HFFc6 (cell line): ENCODE measurements around the gene SPX. TPM values are rescaled to one million over a fixed set of nuclear protein-coding genes. Genes with fewer than 3 reads are reported as not detected.

ENCODE experiments used
- DNase-seq: peaks from one replicate; pipeline ENCODE4 v3.0.0-alpha.2; 2018
- H3K27ac Mint-ChIP-seq: 2 replicates; pipeline ENCODE4 v1.8.0; 2020; ENCODE audit warnings: mild to moderate bottlenecking, mixed read lengths
- H3K27me3 Mint-ChIP-seq: 2 replicates; pipeline ENCODE4 v1.8.0; 2021; ENCODE audit warnings: mild to moderate bottlenecking, moderate library complexity, mixed read lengths; ENCODE audit not compliant: insufficient read depth
- H3K36me3 Mint-ChIP-seq: 2 replicates; pipeline ENCODE4 v1.8.0; 2021; ENCODE audit warnings: low read depth, mixed read lengths
- H3K4me1 Mint-ChIP-seq: 2 replicates; pipeline ENCODE4 v1.8.0; 2020; ENCODE audit warnings: low read depth, mixed read lengths
- H3K4me3 Mint-ChIP-seq: 2 replicates; pipeline ENCODE4 v1.8.0; 2020; ENCODE audit warnings: mild to moderate bottlenecking, moderate library complexity, mixed read lengths
- H3K9me3 Mint-ChIP-seq: 2 replicates; pipeline ENCODE4 v1.8.0; 2020; ENCODE audit warnings: mild to moderate bottlenecking, mixed read lengths
- CTCF ChIP-seq: fragments of 200-600 bp; sonication (generic); IDR thresholded peaks from 2 replicates; pipeline ENCODE4 v1.5.0; 2021; ENCODE audit warnings: antibody characterized with exemption, mild to moderate bottlenecking
- total RNA-seq, 6 experiments: library from RNA; stranded (reverse); fragmentation: NEBNext Ultra II Directional; extraction: Animal tissue kit (Norgen Biotek cat#: 25700); gene quantifications; 2 replicates in 1 of 6; 3 replicates in 5 of 6; pipeline ENCODE4 v1.2.3, GENCODE V29; 2021

The SPX gene
- total RNA-seq, 6 experiments from 2014 or later: not detected

DNA sequence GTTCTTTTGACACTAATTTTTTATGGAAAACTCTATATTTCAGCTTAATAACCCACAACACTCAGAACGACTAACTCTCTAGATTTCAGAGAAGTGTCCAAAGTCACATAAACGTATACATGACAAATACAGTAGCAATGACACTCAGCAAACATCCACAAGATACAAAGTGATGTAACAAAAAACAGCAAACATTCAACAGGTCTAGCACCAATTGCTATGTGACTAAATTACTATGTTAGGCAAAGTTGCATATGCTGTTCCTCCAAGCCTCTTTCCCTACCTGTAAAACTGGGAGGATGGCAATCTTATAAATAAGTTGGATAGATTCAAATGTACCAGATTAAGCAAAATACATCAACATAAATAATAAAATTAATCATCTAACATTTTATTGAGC, 26.3 kb upstream of the SPX start:
- H3K27me3 Mint-ChIP-seq: no peaks in the 10 kb centered on the region
- H3K27ac Mint-ChIP-seq: no peak overlapping the region
- peaks cover 22% of the 10 kb centered on the region for H3K4me1 Mint-ChIP-seq
- H3K36me3 Mint-ChIP-seq: peaks cover 38% of the 10 kb centered on the region
- H3K4me3 Mint-ChIP-seq: no peak overlapping the region
- TF ChIP-seq CTCF: no peak
- DNase-seq: no peak
- no peaks in the 10 kb centered on the region for H3K9me3 Mint-ChIP-seq

DNA sequence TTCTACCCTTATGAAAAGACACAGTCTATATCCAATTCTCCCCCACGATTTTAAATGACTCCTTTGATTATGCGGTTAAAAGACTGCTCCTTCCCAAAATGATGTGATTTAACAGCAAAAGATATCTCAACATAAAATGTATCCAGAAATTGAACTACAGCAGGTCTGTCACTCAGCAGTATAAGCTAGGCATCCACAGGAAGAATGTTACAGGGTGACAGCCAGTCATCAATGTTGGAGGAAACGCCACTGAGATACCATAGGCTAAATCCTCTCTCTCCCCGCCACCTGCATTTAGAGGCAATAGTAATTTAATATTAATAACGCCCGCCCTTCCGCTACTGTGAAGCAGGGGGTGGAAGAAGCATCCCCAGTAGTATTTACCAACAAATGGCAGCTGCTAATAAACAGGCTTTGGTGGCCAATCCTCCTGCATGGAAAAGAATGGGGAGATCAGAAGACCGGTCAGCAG, 25.3 kb upstream of the SPX start:
- Mint-ChIP-seq H3K27me3 (no peaks in the 10 kb centered on the region), H3K27ac (no peak overlapping the region), H3K4me3 (no peak overlapping the region)

DNA sequence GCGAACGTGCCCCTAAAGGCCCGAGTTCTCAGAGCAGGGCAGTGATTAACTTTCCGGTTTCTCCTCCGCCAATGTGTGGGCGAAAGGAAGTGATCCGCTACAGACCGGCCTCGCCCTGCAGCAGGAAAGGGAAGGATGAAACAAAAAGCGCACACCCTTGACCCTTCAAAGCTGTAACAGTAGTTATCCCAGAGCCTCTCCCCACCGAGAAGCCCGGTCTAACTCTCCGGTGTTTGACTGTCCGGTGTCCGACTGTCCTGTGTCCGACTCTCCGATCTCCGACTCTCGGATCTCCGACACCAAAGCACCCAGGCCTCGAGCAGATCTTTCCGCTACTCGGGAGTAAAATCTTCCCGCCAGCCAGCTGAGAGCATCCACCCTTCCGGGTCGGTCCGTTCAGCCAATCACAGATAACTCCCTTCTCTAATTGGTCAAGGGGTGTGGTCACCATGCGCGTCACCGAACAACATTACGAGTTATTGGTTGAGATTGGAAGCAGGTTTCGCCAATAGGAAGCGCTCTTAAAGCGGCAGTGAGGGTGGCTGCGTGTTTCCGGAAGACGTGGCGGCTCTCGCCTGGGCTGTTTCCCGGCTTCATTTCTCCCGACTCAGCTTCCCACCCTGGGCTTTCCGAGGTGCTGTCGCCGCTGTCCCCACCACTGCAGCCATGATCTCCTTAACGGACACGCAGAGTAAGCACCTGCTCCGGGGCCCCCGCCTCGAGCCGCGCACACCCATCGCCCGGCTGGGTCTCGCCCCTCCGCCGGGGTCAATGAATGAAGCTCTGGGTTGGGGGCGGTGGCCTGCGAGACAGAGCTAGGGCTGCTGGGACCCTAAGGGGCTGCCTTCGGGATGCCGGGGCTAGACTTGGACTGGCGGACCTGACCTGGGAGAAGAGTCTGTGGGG, 24.6 kb upstream of the SPX start, which contains the start of the genes GOLT1B and RECQL:
Gene GOLT1B, plus strand, starts transcription at position 532 of the 906 bp plus-strand sequence. Its CDS starts 135 bp downstream, at position 667.
Gene RECQL, minus strand, starts transcription at position 378 of the 906 bp plus-strand sequence. CDS start 2,065 bp downstream, outside the sequence.
- H3K9me3 Mint-ChIP-seq: no peaks in the 10 kb centered on the region
- H3K27ac Mint-ChIP-seq: no peak within 1 kb of the TSS
- no peak within 1 kb of the TSS for H3K4me3 Mint-ChIP-seq
- DNase-seq: peak; percentile 98
- no peaks in the 10 kb centered on the region for H3K27me3 Mint-ChIP-seq
- TF ChIP-seq CTCF: no peak
- peaks cover 35% of the 10 kb centered on the region for H3K4me1 Mint-ChIP-seq
- H3K36me3 Mint-ChIP-seq: peaks cover 29% of the 10 kb centered on the region

More for the DNA sequence above, 25.3 kb upstream of the SPX start:
- TF ChIP-seq CTCF: no peak
- H3K9me3 Mint-ChIP-seq: no peaks in the 10 kb centered on the region
- peaks cover 32% of the 10 kb centered on the region for H3K36me3 Mint-ChIP-seq
- H3K4me1 Mint-ChIP-seq: peaks cover 30% of the 10 kb centered on the region
- DNase-seq: no peak

GRCh38 chr12:21502164-21502496, 24.0 kb upstream of the SPX start:
- no peak overlapping the region for H3K27ac Mint-ChIP-seq
- H3K4me3 Mint-ChIP-seq: no peak overlapping the region
- H3K36me3 Mint-ChIP-seq: peaks cover 23% of the 10 kb centered on the region
- no peak for TF ChIP-seq CTCF
- peak; percentile 23 for DNase-seq
- H3K9me3 Mint-ChIP-seq: no peaks in the 10 kb centered on the region
- H3K4me1 Mint-ChIP-seq: peaks cover 35% of the 10 kb centered on the region
- H3K27me3 Mint-ChIP-seq: no peaks in the 10 kb centered on the region

DNA sequence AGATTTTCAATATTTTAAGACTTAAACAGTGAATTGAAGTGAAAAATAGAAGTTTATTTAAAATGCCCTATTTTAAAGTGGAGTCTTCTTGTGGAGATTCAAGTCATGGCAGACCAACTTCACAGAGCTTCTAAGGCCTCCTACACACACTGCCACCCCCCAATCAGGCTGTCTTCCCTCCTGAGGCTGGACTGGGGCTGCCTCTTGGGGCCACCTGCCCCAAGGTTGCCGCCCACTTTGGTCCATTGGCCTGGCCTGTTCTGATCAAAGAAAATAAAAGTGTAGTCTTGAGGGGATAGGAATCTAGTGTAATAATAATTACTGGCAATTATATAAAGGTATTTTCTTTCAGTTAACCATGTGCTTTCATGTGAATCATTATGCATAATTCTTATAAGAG, 23.2 kb upstream of the SPX start:
- no peak for TF ChIP-seq CTCF
- peaks cover 16% of the 10 kb centered on the region for H3K36me3 Mint-ChIP-seq
- no peak overlapping the region for H3K4me3 Mint-ChIP-seq
- no peak overlapping the region for H3K27ac Mint-ChIP-seq
- H3K4me1 Mint-ChIP-seq: peaks cover 35% of the 10 kb centered on the region
- DNase-seq: no peak
- H3K9me3 Mint-ChIP-seq: no peaks in the 10 kb centered on the region
- H3K27me3 Mint-ChIP-seq: no peaks in the 10 kb centered on the region
